Glomerular visceral epithelial cell (primary cell): Measurements from ENCODE around the gene NCBP3.
A peak's percentile ranks its signal among the peaks of the same experiment; 100 is the strongest.
"Not testable (repeated sequence)": the region's sequence is repeated elsewhere in the genome, so short reads cannot be mapped to it uniquely, and the experiment has no call there.

Source experiments
- DNase-seq: peaks from one replicate; pipeline ENCODE4 v3.0.0-alpha.2; 2016; ENCODE audit errors: extremely low spot score

The NCBP3 gene

GRCh38 chr17:3810019-3810418 is 36.0 kb downstream of the NCBP3 start:
- no peak for DNase-seq

DNA sequence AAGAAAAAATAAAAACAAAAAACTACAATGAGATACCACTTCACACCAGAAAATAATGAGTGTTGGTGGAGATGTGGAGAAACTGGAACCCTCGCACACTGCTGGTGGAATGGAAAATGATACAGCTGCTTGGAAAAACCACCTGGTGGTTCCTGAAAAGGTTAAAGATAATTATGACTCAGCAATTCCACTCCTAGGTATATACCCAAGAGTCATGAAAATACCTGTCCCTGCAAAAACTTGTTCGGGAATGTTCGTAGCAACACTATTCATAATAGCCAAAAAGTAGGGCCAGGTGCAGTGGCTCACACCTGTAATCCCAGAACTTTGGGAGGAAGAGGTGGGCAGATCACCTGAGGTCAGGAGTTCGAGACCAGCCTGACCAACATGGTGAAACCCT is 36.9 kb downstream of the NCBP3 start:
- no peak for DNase-seq

DNA sequence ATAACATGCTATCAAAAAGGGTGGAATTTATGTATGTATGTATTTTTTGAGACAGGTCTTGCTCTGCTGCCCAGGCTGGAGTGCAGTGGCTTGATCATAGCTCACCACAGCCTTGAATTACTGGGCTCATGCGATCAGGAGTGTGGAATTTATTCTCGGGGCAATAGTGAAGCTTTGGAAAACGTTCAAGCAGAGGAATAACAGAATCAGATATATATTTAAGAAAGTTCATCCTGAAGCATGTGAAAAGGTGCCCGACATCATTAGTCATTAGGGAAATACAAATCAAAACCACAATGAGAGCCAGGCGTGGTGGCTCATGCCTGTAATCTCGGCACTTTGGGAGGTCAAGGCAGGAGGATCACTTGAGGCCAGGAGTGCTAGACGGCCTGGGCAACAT is 37.3 kb downstream of the NCBP3 start:
- DNase-seq = peak; percentile 52

GRCh38 chr17:3805581-3805980 is 40.5 kb downstream of the NCBP3 start:
- no peak for DNase-seq

- DNase-seq = peak; percentile 90
Measured at GRCh38 chr17:3804503-3804931, 41.5 kb downstream of the NCBP3 start.

DNA sequence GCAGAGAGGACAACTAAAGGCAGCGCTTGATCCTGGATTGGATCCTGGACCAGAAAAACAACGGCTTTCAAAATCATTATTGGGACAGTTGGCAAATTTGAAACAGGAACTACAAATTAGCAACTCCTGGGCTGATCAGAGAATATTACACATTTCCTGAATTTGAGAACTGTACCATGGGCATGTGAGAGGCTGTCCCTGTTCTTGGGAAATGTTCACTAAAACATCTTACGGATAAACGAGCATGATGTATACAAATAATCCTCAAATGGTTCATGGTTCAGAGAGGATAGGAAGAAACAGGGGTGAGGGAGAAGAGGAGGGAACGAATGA is 42.8 kb downstream of the NCBP3 start:
- DNase-seq = no peak

GRCh38 chr17:3802461-3803307 is 43.4 kb downstream of the NCBP3 start:
- peak; percentile 89 for DNase-seq

DNA sequence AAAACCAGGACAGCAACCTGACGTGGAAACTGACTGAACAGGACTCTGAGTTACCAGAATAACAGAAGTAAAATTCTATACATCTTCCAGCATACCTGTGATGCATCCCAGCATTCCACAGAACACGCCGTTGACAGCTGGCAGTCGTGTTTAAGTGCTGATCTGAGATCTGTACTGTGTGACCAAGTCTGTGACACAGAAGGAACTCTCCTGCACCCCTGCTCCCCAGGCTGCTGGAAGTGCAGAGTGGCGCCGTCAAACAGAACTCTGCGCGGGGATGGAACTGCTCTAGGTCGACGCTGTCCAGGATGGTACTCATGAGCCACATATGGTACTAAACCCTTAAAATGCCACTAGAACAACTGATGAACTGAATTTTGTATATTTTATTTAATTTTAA is 44.3 kb downstream of the NCBP3 start:
- no peak for DNase-seq

- no peak for DNase-seq
Measured at GRCh38 chr17:3801347-3801746, 44.7 kb downstream of the NCBP3 start.

DNA sequence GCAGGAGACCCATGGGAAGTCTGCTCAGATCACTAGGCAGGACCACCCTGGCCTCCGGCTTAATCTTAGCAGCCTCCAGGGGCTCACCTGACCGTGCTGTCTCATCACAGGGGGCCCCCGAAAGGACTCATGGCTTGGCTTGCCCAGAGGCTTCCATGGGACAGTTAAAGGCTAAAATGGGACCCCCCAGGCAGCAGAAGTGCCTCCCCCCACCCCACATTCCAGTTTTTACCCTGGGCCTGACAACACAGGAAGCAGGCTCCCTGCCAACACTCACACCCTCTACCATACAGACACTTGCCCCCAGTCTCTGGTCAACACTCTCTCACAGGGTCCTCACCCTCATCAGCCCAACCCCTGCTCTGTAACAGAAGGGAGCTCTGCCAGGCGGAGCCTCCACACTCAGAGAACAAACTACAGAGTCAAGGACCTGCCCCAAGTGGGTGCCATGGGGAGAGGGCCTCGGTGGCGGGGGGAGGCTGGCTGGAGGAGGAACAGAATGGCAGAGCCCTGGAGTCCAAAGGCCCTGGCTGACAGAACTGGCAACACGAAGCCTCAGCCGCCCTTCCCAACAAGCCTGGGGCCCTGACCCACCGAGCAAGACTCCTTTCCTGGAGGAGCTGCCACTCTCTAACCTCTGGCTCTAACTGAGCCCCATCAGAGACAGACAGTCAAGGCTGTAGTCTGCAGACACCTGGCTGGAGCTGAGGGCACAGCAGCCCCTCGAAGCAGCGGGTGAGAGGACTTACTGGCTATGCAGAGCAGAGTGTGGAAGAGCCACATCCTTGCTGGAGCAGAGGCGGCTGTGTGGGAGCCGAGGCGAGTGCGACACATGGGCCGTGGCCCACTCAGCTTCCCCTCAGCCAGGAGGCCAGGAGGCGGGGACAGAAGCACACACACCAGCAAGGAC is 45.4 kb downstream of the NCBP3 start, which contains the start of gene ITGAE:
ITGAE (minus strand) TSS at position 827 of the 910 bp plus-strand sequence; CDS start at position 783, 44 bp downstream.
- no peak for DNase-seq

GRCh38 chr17:3799181-3799945 is 46.7 kb downstream of the NCBP3 start:
- no peak for DNase-seq

- DNase-seq = peak; percentile 32
Measured at GRCh38 chr17:3798273-3799180, 47.5 kb downstream of the NCBP3 start.

DNA sequence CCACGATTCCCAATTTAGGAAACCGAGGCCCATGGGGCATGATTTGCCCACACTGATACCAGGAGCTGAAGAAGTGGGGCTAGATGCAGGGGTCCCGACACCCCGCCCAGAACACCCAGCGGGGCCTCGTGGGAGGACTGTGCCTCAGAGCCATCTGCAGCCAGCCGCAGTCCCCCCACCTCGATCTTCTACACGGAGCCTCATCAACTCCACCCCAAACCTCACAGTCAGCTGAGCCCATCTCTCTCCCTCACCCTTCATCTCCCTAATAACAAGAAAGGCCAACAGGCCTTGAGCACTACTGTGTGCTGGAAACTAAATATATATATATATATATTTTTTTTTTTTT is 49.2 kb downstream of the NCBP3 start:
- DNase-seq = no peak

DNA sequence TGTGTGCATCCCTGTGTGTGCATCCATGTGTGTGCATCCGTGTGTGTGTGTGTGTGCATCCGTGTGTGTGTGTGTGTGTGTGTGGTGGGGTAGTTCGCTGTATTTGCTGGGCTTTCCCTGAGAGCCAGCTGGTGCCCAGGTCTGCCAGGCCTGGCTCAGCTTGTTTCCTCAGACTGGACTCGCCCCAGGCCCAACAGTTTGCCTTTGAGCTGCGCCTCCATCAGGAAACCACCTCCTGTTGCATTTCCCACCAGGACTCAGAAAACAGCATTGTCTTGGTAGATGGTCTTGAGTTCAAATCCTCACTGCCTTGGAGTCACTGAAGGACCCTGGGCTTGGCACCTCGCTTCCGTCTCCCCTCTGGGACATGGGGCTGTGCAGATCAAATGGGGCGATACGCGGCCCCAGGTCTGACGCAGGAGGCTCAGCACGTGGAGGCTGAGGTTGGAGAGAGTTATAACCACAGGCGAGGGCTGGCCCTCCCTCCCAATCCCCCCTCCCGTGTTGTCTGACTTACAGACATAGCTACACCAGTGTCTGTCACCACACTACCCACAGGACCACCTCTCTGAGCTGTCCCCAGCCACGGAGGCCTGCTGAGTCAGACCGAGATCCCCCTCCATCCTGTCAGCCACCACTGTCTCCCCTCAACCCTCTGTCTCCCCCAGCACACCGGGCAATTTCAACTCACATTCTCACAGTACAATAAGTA is 49.8 kb downstream of the NCBP3 start:
- peak; percentile 37 for DNase-seq

- DNase-seq = peak; percentile 68
Measured at GRCh38 chr17:3795390-3796102, 50.5 kb downstream of the NCBP3 start.

DNA sequence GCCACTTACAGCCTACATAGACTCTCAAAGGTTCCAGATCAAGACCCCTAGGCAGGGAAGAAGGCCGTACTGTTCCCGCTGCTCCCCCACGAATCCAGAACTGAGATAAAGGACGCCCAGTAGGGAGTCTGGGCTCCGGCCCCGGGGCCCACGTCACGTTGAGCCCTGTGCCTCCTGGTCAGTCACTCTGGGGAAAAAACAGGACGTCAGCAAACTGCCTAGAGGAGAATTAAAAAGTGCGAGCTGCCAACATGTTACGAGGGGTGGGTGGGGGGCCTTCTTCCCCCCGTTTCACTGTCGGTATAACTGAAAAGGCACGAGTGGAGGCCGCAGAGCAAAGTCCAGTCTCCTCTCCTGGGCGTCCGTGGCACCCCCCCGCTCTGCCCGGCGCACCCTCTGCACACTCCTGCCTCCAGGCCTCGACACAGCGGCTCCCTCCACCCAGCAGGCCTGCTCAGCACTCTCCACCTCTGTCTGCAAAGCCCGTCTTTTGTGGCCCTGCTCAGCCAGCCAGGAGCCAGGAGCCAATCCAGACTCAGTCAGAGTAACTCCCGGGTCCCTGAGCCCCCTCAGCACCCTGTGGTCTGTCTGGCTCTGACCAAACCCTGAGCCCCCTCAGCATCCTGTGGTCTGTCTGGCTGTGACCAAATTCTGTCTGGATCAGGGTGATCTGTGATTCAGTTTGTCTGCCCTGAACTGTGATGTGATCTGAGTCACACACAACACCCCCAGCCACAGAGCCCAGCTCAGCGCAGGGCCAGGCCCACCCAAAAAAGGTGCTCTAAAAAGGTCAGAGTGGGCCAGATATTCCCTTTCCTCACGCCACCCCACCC is 51.3 kb downstream of the NCBP3 start:
- DNase-seq = peak; percentile 94

GRCh38 chr17:3794152-3794551 is 51.9 kb downstream of the NCBP3 start:
- not testable (repeated sequence) for DNase-seq

- DNase-seq = not testable (repeated sequence)
Measured at GRCh38 chr17:3793258-3793657, 52.8 kb downstream of the NCBP3 start.

GRCh38 chr17:3792481-3792880 is 53.6 kb downstream of the NCBP3 start:
- DNase-seq = no peak
